GM21737 (cell line): ENCODE measurements around the gene AKT1.

Experiments used
- ATAC-seq: cut with Tn5 transposase; IDR thresholded peaks from one replicate; pipeline ENCODE4 v1.9.1; 2021; ENCODE audit warnings: mild to moderate bottlenecking, moderate library complexity; ENCODE audit not compliant: unreplicated experiment

Gene AKT1

DNA sequence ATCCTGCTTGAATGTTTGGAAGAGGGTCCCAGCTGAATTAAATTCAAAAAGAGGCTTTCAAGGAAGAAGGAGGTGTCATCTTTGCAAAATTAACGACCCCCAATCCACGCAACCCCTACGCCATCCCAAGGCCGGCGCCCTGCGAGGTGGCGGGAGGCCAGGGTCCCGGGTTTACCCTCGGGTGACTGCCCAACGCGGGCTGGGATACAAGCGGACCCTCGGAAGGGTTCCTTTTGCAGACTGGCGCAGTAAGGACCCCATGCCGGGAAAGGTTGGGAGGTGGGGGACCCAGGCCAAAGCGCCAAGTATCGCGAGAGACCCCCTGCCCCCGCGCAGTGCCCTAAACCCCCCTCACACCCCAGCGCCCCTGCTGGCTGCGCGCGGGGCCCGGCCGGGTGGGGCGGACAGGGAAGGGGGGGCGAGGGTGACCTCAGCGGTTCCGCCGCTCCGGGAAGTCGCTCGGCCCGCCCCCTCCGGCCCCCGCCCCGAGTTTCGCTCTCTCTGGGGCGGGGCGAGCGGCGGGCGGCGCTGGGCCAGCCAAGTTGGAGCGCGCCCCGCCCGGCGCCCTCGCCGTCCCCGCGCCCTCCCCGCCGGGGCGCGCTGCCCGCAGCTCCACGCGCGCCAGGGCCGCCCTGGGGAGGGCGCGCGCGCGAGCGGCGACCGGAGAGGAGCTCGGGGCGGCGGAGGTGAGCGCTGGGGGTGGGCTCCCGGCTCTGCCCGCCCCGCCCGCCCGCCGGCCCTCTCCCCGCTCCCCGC is 4.6 kb upstream of the AKT1 start:
- peak; percentile 50 for ATAC-seq

DNA sequence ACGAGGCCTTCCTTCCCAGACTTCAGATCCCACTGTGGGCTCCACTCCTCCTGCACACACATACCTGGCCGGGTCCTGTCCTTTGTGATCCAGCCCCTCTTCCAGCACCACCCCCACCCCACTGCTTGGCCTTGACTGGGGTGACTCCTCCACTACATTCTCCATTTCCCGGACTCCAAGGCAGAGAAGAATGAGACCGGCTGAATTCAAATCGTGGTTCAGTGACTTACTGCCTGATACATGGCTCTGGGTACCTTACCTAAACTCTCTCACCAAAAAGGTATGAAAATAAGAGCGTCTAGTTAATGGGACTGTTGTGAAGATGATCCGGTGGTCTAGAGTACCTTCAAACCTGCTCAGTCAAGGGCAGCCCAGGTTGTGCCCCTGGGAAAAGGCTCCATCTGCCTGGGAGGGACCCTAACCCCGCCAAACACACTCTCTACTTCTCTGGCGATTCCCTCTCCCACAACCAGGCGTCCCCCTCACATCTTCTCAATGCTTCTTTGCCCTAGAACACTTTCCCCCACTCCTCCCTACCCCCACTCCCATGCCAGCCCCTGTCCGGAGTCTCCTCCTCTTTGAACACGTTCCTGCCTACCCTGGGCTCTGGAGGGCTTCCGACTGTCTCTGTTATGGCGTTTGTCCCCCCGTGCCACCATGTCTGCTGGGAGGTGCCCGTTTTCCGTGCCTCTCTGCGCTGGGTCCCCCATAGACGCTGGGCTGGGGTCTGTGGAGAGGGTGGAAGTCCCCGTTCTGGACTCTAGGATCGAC is 3.9 kb upstream of the AKT1 start:
- ATAC-seq = no peak

DNA sequence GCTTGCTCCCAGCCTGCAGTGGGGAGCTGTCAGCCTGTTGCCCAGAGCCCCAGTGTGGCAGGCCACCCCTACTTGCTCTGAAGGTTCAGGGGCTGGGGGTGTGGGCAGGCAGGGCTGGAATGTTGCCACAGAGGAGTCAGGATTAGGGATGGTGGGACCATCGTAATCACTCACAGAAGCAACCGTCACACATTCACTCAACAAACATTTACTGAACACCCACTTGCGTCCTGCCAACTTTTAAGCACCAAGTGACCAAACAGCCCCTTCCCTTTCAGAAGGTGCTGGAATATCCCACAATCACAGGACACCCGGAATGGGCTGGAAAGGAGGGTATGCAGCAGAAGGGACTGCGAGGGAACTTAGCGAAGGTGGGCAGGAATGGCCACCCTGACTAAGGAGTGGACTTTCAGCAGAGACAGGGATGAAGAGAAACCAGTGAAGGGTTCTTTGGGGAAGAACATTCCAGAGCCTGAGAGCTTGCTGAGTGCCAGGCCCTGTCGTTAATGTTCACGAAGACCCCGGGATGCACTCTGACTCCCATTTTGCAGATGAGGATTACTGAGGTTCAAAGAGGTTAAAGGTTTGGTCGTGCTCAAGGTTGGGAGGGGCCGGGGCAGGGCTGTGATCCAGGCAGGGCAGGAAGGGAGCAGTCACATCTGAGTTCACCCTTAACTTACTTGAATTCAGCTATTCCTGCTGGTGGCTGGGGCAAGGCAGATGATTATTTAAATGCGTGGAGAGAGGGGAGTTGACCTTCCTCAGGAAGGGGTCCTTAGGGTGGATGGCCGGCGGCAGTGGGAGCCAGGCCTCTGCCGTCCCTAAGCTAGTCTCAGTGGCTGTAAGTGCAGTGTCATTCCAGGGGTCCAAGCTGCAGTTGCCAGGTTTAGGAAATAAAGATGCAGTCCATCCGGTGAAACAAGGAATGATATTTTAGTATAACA is 3.0 kb upstream of the AKT1 start:
- no peak for ATAC-seq

DNA sequence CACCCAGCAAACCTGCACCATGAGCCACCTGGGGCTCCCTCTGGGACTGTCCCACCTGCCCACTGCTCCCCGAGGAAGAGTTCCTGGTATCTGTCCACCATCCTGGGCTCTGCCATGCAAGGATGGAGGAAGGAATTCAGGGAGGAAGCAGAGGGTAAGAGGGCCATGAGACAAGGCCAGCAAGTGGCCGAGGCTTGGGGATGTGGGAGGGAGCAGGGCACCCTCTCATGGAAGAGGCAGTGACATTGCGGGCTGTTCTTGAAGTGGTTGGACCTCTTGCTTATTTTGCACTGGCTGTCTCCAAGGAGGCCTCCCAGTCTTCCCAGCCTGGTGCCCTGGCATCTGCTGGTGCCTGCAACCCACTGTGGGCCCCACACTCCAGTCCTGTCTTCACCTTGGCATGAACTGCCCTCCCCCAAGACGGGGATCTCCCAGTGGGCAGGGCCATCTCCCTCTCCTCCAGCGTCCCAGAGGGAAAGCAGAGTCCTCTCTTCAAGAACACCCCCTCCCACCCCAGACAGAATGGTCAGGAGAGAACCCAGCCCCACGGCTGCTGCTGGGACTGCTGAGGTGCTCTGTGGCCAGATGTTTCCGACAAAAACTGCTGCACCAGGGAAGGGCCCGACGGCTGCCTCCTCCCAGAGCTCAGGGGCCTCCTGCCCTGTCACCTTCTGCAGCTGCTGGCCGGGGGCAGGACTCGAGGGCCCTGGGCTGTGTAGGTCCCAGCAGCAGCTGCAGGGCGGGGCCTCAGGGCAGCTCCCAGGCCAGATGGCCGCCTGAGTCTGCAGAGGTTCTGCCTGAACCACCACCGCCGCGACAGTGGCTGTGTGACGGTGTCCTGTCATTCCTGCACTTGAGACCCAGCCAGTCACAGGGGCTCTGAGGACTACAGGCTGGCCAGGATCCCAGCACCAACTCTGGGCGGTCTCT is 1.8 kb upstream of the AKT1 start:
- no peak for ATAC-seq

DNA sequence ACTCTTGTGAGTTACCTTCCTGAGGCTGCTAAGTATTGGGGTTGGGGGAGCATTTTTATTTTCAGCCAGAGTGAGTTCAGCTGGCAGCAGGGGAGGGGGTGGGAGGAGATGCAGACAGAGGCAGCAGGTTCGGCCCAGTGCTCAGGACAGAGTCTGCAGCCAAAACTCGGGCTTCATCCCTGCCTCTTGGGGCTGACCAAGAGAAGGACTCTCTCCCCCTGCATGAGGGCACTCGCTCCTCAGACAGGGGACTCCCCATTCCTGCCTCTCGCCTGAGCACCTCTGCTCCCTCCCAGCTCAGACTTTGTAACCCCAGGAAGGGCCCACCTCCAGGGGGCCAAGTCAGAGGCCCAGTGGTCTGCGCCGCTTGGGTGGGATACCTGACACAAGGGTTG is 1.1 kb upstream of the AKT1 start:
- no peak for ATAC-seq

DNA sequence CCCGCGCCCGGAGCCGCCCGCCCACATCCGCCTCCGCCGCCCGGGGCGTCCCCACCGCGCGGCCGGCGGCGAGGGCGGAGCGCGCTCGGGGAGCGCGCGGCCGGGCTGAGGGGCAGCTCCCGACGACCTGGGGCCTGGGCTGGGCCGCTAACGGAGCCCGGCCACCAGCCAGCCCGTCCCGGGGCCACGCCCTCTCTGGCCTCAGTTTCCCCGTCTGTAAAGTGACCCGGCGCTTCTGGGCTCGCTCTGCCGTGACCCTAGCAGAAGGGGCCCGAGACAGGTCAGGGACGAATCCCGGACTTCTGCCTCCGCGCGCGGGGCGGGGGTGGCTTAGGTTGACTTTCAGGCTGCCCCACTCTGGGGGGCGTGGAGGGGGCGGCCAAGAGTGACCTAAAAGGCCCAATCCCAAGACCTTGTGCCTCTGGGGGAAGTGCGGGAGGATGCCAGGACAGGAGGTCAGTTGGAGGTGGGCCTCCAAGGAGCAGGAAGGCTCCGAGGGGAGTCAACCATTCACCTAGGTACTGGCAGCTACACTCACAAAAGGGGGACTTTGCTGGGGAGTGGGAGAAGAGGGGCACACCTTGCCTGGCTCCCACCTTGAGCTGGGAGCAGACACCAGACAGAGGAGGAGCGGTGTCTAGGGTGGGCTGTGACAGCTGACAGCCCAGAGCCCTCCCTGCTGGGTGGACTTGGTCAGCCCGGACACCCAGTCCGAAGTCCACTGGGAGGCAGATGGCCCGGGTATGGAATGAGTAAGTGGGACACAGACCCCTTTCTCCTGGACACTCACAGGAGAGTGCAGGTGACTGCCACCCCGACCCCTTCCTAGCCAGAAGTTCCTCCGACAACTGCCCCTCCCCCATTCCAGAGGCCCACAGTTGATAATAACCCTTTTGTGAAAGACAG is 486 bp upstream of the AKT1 start:
- ATAC-seq = peak; percentile 36

DNA sequence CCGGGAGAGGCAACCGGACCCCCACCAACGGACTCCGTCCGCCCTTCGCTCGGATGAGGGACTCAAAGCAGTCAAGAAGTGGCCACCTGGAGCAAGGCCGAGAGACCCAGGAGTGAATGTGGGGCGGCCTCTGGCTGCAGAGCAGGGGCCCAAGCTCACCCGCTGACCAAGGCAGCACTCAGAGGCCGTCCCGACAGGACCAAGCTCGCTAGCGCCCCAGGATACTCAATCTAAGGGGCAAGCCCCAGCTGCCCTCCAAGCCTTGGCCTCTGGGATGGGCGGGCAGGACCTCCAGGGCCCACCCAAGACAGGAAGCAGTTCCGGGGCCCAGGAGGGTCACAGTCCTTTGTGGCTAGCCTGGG is 936 bp downstream of the AKT1 start:
- ATAC-seq = no peak

DNA sequence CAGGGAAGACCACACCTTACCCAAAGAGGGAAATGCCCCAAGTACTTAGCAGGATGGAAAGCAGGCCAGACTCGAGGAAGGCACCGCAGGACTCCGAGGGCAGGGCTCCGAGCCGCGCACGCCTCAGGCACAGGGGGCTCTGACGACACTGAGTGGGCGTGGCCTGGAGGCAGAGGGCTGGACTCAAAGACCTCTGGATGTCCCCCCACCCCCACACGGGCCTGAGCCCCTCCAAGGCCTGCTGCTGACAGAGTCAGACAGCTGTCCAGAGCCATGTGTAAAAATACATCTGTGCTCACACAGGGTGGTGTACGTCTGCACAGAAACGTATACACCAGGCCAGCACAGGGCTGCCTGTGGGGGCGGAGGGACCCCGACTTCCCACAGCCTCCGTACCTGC is 1.4 kb downstream of the AKT1 start:
- no peak for ATAC-seq

DNA sequence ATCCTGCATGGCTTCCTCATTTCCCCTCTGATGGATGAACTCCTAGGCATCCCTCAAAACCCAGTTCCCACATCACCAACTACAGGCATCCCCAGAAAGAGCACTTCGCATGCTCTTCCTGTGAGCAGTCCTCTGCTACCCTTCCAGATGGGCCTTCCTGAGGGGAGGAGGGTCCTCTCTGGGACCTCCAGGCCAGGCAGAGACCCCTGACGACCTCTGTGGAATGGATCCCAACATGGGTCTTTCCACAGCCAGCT is 1.9 kb downstream of the AKT1 start:
- ATAC-seq = no peak

DNA sequence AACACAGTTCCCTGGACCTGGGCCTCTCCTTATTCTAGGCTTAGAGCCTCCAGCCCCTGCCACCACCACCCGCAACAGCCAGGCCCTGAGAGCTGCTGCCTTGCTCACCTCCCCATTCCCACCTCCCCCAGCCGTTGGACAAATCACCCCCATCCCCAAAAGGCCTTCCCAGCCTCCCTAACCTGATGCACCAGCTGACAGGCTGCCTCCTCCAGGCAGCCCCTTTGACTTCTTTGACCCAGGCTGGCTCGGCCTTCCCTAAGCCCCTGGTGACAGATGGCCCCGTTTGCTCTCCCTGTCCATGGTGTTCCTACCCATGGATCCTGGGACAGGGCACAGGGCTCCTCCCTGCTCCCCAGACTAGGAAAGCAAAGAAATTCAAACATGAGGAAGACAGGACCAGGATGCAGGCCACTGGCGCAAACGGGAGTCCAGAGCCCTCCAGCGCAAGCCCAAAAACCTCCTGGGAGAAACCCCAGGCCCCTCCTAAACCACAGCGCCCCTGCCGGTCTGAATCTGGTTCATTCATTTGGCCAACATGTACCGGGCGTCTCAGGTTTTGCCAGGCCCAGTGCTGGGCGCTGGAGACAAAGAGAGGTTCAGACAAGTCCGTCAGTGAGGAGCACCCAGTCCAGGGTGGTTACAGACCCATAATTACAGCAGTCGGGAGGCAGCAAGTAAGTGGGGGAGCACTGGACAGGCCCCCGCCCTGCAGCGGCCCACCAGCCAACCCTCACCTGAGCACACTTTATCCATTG is 2.4 kb downstream of the AKT1 start:
- no peak for ATAC-seq

DNA sequence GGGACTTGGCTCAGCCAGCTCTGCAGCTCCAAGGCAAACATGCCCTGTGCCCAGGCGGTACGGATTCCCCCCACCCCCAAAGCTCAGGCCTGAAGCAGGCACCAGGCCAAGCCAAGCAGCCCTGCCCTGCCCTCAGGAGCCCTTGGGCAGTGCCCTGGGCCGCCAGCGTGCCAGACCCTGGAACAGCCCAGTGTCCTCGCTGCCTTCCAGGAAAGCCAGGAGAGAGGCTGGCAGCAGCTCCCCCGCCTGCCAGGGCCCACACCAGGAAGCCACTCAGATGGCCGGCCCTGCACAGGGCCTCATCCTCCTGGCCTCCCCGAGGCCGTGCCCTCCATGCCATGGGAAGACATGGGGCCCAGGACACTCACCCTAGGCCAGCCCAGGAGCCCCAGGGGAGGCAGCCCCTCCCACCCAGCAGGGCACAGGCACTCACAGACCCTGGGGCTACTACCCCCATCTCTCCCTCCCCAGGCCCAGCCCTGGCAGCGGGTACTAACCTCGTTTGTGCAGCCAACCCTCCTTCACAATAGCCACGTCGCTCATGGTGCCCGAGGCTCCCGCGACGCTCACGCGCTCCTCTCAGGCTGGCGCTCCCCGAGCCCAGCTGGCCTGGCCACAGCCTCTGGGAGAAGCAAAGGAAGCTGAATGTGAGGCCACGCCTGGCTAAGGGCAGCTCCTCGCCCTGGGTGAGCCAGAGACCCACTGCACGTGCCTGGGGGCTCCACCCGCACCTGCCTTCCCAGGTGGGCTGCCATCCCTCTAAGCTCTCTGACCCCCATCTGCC is 3.3 kb downstream of the AKT1 start:
- ATAC-seq = no peak

DNA sequence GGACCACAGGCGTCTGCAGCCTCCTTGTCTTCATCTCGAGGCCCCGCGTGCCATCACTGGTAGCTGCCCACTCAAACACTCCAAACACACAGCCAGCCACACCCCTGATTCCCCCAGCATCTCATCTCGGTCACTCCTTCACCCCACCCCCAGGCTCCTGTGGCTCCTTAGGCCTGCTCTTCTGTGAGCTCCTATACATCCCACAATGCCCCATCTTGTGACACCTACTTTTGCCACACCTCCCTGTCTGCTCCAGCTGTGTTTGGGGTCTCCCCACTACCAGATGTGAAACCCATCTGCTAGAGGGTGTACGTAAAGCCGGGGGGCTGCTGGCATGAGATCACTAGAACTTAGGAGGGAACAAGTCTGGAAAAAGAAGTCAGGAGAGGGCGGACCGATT is 4.1 kb downstream of the AKT1 start:
- no peak for ATAC-seq

DNA sequence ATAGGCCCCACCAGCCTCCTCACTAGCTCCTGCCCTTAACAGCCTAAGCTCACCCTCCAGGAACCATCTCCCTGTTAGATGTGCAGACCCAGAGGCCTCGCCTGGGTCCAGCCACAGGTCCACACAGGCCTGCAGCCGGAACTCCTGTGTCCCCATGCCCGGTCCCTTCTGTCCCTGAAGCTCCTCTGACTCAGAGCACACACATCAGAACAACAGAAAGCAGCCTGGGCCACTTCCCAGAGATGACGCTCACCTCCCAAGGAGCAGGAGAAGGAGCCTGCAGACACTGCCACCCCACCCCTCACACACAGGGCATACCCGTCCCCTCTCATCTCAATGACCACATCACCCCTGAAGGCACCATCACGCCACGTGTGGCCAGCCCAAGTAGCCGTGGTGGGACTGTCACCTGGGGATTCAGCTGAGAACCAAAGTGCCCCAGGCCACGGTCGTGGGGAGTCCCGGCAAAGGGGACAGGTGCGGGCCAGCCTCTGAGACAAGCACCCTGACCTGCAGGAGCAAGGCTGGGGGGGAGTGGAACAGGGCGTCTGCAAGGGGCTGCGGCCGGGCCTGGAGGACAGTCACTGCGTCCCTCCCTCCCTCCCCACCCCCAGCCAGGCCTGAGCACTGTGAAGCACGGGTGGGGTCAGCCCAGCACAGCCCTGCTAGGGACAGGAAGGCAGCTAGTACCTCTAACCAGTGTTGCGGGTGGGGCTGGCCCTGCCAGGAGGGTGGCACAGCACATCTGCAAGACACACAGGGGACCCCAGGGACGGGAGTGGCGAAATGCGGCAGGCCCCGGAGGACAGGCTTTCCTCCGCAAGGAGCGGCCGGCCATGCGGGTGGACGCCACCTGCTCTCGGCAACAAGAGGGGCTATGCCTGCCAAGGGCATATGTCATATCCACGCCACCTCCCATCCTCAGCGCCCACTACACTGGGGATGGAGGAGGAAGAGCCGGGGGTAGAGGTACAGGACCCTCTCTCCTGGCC is 5.5 kb downstream of the AKT1 start:
- ATAC-seq = no peak

DNA sequence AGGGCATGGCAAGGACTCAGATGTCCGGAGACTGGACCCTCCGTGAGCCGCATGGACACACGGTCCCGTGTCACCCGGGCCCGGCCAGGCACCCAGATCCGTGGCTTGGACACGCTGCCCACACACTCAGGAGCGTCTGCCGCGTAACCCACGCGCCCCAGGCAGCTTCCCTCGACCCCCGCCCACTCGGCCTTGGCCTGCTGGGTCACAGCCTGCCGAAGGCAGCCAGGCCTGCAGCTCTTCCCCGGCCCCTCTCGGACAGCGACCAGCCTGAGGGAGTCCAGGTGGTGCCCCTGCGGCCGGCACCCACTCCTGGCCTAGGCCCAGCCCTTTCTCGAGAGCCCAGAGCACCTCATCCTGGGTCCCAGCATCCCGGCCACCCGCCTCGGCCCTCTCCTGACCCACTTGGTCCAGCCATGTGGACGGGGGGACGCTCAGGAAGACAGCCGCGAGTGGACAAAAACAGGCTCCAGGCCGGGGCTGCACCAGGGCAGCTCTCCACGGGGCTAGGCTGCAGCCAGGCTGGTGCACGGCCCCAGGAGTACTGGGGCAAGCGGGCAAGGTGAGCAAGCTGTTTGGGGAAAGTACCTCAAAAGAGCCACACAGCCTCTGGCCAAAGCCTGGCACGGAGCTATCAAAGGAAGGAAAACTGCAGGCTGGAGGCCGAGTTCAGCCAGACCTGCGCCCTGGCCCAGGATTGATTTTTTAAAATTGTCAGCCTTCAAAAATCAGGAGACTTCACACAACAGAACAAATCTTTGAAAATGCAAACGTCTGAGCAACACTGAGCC is 6.5 kb downstream of the AKT1 start:
- no peak for ATAC-seq

DNA sequence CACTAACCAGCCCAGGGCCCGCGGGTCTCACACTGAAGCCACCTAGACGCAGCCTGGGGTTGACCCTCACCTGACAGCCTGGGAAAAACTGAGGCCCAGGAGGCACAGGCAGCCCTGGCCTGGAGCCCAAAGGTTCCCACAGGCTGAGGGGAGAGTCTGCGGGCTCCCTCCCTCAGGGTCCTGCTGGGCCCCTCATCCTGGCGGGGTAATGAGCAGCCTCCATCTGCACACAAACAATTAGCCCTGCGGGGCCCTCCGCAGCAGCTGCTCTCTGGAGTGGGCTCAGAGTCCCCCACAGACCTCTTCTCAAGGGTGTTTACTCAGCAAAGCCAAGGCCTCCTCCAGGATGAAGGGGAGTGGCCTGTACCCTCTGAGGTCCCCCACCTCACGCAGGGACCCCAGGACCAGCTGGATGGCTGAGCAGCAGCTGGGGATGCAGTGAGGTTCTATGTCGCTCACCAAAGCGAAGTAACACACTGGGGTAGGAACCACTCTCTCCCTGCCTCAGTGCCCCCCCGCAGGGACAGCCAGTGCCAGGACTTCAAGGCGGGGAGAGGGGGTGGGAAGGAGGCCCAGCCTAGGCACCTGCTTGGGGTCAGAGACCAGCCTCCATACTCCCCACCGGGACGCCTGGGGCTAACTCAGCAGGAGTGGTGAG is 7.3 kb downstream of the AKT1 start:
- ATAC-seq = no peak

DNA sequence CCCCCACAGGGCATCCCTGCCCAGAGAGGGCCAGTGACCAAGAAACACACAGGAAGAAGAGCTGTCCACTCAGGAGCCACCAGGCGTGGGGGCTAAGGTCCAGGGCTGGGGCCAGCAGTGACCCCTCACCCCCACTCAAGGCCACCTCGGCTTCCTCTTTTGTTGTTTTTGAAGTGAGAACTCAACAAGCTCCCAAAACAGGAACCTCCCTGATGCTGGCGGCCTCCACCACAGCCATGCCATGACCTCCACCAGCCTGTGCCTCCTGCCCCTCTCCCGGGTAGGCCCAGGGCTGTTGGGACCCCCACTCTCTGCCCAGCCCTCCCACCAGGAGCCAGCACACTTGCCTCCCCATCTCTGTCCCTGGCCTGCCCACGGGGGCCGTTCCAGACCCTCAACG is 7.8 kb downstream of the AKT1 start:
- no peak for ATAC-seq
